HFFc6 (cell line): Measurements from ENCODE around the gene GJC2. TPM values are rescaled to one million over a fixed set of nuclear protein-coding genes. Genes with fewer than 3 reads are reported as not detected.

Experiments
- DNase-seq: peaks from one replicate; pipeline ENCODE4 v3.0.0-alpha.2; 2018
- H3K27ac Mint-ChIP-seq: 2 replicates; pipeline ENCODE4 v1.8.0; 2020; ENCODE audit warnings: mild to moderate bottlenecking, mixed read lengths
- H3K27me3 Mint-ChIP-seq: 2 replicates; pipeline ENCODE4 v1.8.0; 2021; ENCODE audit warnings: mild to moderate bottlenecking, moderate library complexity, mixed read lengths; ENCODE audit not compliant: insufficient read depth
- H3K36me3 Mint-ChIP-seq: 2 replicates; pipeline ENCODE4 v1.8.0; 2021; ENCODE audit warnings: low read depth, mixed read lengths
- H3K4me1 Mint-ChIP-seq: 2 replicates; pipeline ENCODE4 v1.8.0; 2020; ENCODE audit warnings: low read depth, mixed read lengths
- H3K4me3 Mint-ChIP-seq: 2 replicates; pipeline ENCODE4 v1.8.0; 2020; ENCODE audit warnings: mild to moderate bottlenecking, moderate library complexity, mixed read lengths
- H3K9me3 Mint-ChIP-seq: 2 replicates; pipeline ENCODE4 v1.8.0; 2020; ENCODE audit warnings: mild to moderate bottlenecking, mixed read lengths
- CTCF ChIP-seq: fragments of 200-600 bp; sonication (generic); IDR thresholded peaks from 2 replicates; pipeline ENCODE4 v1.5.0; 2021; ENCODE audit warnings: antibody characterized with exemption, mild to moderate bottlenecking
- total RNA-seq, 6 experiments: library from RNA; stranded (reverse); fragmentation: NEBNext Ultra II Directional; extraction: Animal tissue kit (Norgen Biotek cat#: 25700); gene quantifications; 2 replicates in 1 of 6; 3 replicates in 5 of 6; pipeline ENCODE4 v1.2.3, GENCODE V29; 2021

GJC2 gene
- total RNA-seq, 6 experiments from 2014 or later = 1.1 to 2.3 (median 1.2) TPM

- peak; percentile 72 for TF ChIP-seq CTCF
- peak within 1 kb of the TSS; percentile 98 for H3K27ac Mint-ChIP-seq
- no peaks in the 10 kb centered on the region for H3K9me3 Mint-ChIP-seq
Observed at GRCh38 chr1:228139931-228140723, 9.6 kb upstream of the GJC2 start, which contains the start of gene GUK1. TSS of gene GUK1 (plus strand) at chr1:228140279. CDS start at chr1:228140303, 24 bp downstream.

GRCh38 chr1:228140724-228141225, 9.0 kb upstream of the GJC2 start:
- Mint-ChIP-seq H3K36me3 (peaks cover 5% of the 10 kb centered on the region; the same call in 1 of the 2 replicates), H3K4me3 (peak overlapping the region; percentile 99), H3K4me1 (peaks cover 15% of the 10 kb centered on the region), H3K27me3 (peaks cover 5% of the 10 kb centered on the region), H3K9me3 (no peaks in the 10 kb centered on the region), H3K27ac (peak overlapping the region; percentile 98)
- no peak for DNase-seq
- no peak for TF ChIP-seq CTCF

More at GRCh38 chr1:228139931-228140723, 9.6 kb upstream of the GJC2 start, which contains the start of gene GUK1:
- Mint-ChIP-seq H3K36me3 (peaks cover 5% of the 10 kb centered on the region; the same call in 1 of the 2 replicates), H3K4me3 (peak within 1 kb of the TSS; percentile 99), H3K4me1 (peaks cover 15% of the 10 kb centered on the region), H3K27me3 (peaks cover 9% of the 10 kb centered on the region)
- peak; percentile 100 for DNase-seq

- Mint-ChIP-seq H3K4me3 (peak overlapping the region; percentile 99), H3K27me3 (peaks cover 2% of the 10 kb centered on the region), H3K4me1 (peaks cover 15% of the 10 kb centered on the region), H3K36me3 (peaks cover 5% of the 10 kb centered on the region; the same call in 1 of the 2 replicates), H3K9me3 (no peaks in the 10 kb centered on the region), H3K27ac (peak overlapping the region; percentile 98)
- DNase-seq = no peak
- no peak for TF ChIP-seq CTCF
Observed at GRCh38 chr1:228141226-228142044, 8.3 kb upstream of the GJC2 start.

- Mint-ChIP-seq H3K36me3 (peaks cover 5% of the 10 kb centered on the region; the same call in 1 of the 2 replicates), H3K9me3 (no peaks in the 10 kb centered on the region), H3K27ac (peak overlapping the region; percentile 98; the same call in 1 of the 2 replicates), H3K4me3 (peak overlapping the region; percentile 99), H3K4me1 (peaks cover 15% of the 10 kb centered on the region), H3K27me3 (peaks cover 2% of the 10 kb centered on the region)
- DNase-seq = no peak
- TF ChIP-seq CTCF = no peak
Observed at GRCh38 chr1:228142155-228142691, 7.5 kb upstream of the GJC2 start.

GRCh38 chr1:228142701-228143136, 7.0 kb upstream of the GJC2 start:
- H3K4me1 Mint-ChIP-seq = peaks cover 15% of the 10 kb centered on the region
- peaks cover 2% of the 10 kb centered on the region for H3K27me3 Mint-ChIP-seq
- H3K36me3 Mint-ChIP-seq = peaks cover 5% of the 10 kb centered on the region; the same call in 1 of the 2 replicates
- H3K4me3 Mint-ChIP-seq = peak overlapping the region; percentile 99
- TF ChIP-seq CTCF = no peak
- peak overlapping the region; percentile 51 for H3K27ac Mint-ChIP-seq
- H3K9me3 Mint-ChIP-seq = no peaks in the 10 kb centered on the region
- DNase-seq = no peak
